ENCODE measurements around the gene PRPF18. TPM values are rescaled to one million over a fixed set of nuclear protein-coding genes. Genes with fewer than 3 reads are reported as not detected.

The PRPF18 gene
- total and polyA plus RNA-seq, 2 donors (not counting 1 experiment from before 2014, with no cell fraction given) = 12.2 to 28.9 TPM

DNA sequence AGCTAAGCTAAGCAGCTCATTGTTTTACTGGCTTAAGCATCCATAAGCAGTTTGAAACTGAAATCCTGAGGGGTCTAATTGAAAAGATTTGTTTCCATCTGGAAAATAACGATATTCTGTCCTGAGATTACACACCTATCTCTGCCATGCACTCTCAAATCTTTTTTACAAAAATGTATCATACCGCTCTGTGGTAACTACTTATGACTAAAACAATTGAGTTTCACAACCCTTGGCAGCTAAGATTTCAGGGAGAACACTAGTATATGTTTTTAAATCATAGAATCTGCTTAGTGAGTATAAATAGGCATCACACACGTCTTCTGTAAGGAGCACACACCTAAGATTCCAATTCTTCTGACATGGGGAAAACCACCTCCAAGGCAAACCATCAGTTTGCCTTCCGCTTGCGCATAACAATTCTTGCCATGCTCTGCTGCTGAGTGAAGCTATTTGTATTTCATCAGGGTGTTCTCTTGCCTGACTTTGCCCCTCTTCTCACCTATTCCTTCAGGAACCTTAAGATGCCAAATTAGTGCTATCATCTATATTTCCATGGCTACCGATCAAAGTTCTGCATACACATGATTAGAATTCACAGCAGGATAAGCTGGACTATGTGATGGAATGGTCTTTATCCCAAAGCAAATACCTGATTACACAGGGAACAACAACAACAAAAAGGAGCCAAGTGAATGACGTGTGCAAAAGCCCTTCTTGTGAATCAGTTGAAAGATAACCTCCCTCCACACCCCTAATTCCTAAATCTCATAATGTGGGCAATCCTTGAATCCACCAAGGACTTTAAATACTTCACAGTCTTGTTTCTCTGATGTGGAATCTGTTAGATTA, 40.9 kb downstream of the PRPF18 start:
- H4K20me1 ChIP-seq (ENCODE audit: control insufficient read depth, insufficient read depth, low read length, poor library complexity, severe bottlenecking) = no peaks in the 10 kb centered on the region
- H3K4me1 ChIP-seq (ENCODE audit: control insufficient read depth in 2 of 2, insufficient read depth in 2 of 2, low read length in 2 of 2) = no peaks in the 10 kb centered on the region
- TF ChIP-seq EZH2 (IDR thresholded peaks at IDR 0.05; ENCODE audit: borderline replicate concordance, insufficient read depth, low read depth, low read length, poor library complexity, severe bottlenecking) = no peak
- TF ChIP-seq, protein P1, sequence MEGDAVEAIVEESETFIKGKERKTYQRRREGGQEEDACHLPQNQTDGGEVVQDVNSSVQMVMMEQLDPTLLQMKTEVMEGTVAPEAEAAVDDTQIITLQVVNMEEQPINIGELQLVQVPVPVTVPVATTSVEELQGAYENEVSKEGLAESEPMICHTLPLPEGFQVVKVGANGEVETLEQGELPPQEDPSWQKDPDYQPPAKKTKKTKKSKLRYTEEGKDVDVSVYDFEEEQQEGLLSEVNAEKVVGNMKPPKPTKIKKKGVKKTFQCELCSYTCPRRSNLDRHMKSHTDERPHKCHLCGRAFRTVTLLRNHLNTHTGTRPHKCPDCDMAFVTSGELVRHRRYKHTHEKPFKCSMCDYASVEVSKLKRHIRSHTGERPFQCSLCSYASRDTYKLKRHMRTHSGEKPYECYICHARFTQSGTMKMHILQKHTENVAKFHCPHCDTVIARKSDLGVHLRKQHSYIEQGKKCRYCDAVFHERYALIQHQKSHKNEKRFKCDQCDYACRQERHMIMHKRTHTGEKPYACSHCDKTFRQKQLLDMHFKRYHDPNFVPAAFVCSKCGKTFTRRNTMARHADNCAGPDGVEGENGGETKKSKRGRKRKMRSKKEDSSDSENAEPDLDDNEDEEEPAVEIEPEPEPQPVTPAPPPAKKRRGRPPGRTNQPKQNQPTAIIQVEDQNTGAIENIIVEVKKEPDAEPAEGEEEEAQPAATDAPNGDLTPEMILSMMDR (IDR thresholded peaks at IDR 0.05) = no peak
- no peak overlapping the region for H3K4me3 Mint-ChIP-seq
- 100% methylated on average over 1 of the region's 7 CpGs for WGBS (ENCODE audit: insufficient coverage)
- H3K4me1 Mint-ChIP-seq = peaks cover 4% of the 10 kb centered on the region
- no peak overlapping the region for H2AFZ ChIP-seq (ENCODE audit: insufficient read depth, low read depth, low read length, poor library complexity, severe bottlenecking)
- no peaks in the 10 kb centered on the region for H3K9me3 Mint-ChIP-seq (ENCODE audit: insufficient read depth)
- H3K4me3 ChIP-seq (ENCODE audit: control extremely low read depth in 1 of 5, extremely low read depth in 1 of 5, insufficient read depth in 1 of 5, low read depth in 2 of 5, low read length in 4 of 5) = no peak overlapping the region
- POLR2A ChIA-PET = no interaction called here
- H3K27ac Mint-ChIP-seq = no peak overlapping the region
- H3K9me3 ChIP-seq (ENCODE audit: control extremely low read depth in 1 of 3, control insufficient read depth in 2 of 3, insufficient read depth in 1 of 3, low read length in 2 of 3) = no peaks in the 10 kb centered on the region
- no peaks in the 10 kb centered on the region for H3K79me2 ChIP-seq (ENCODE audit: control insufficient read depth, insufficient read depth, low read length)
- ATAC-seq (ENCODE audit: low read depth) (no peak), DNase-seq (no peak)
- no peak overlapping the region for H3K9ac ChIP-seq (ENCODE audit: low read length)
- no peaks in the 10 kb centered on the region for H3K27me3 Mint-ChIP-seq
- no peak overlapping the region for H3K4me2 ChIP-seq (replicated peaks; ENCODE audit: low read depth, low read length, poor library complexity, severe bottlenecking)
- H3K27me3 ChIP-seq (replicated peaks in 1 of 4; ENCODE audit: control extremely low read depth in 1 of 4, control insufficient read depth in 3 of 4, insufficient read depth in 4 of 4, low read length in 3 of 4) = no peaks in the 10 kb centered on the region
- intact Hi-C loops (cut with micrococcal nuclease) = no loop called here
- CTCF ChIA-PET = no interaction called here
- peaks cover 18% of the 10 kb centered on the region in 2 experiments for H3K36me3 ChIP-seq (replicated peaks in 1 of 2; ENCODE audit: control extremely low read depth in 1 of 2, control insufficient read depth in 1 of 2, extremely low read depth in 1 of 2, insufficient read depth in 2 of 2, low read length in 1 of 2)
- H3K27ac ChIP-seq (ENCODE audit: low read length in 2 of 2) = no peak overlapping the region

DNA sequence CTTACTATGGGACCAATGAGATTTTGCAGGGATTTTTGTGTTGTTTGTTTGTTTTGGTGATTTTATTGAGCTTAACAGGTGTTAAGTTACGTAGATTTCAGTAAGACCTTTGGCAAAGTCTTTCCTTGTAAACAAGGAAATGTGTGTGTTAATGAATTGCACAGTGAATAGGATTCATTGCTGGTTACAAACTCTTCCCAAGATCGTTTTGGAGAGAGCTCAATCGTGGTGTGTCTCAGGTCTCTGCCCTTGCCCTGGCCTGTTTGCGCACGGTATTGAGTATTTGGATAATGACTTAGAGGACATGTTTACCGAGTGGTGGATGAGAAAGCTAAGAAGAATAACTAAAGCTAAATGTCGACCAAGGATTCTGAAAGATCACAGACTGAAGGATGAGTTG, 41.9 kb downstream of the PRPF18 start:
- H2AFZ ChIP-seq (ENCODE audit: insufficient read depth, low read depth, low read length, poor library complexity, severe bottlenecking) = no peak overlapping the region
- no peak for ATAC-seq (ENCODE audit: low read depth)
- CTCF ChIA-PET = no interaction called here
- H3K4me2 ChIP-seq (replicated peaks; ENCODE audit: low read depth, low read length, poor library complexity, severe bottlenecking) = no peak overlapping the region
- H3K9ac ChIP-seq (ENCODE audit: low read length) = no peak overlapping the region
- H3K79me2 ChIP-seq (ENCODE audit: control insufficient read depth, insufficient read depth, low read length) = no peaks in the 10 kb centered on the region
- POLR2A ChIA-PET = no interaction called here
- no peaks in the 10 kb centered on the region for H3K4me1 ChIP-seq (ENCODE audit: control insufficient read depth in 2 of 2, insufficient read depth in 2 of 2, low read length in 2 of 2)
- no peaks in the 10 kb centered on the region for H4K20me1 ChIP-seq (ENCODE audit: control insufficient read depth, insufficient read depth, low read length, poor library complexity, severe bottlenecking)
- no peak for DNase-seq
- Mint-ChIP-seq H3K4me3 (no peak overlapping the region), H3K27me3 (no peaks in the 10 kb centered on the region), H3K9me3 (ENCODE audit: insufficient read depth) (no peaks in the 10 kb centered on the region), H3K4me1 (peaks cover 8% of the 10 kb centered on the region), H3K27ac (no peak overlapping the region)
- intact Hi-C loops (cut with micrococcal nuclease) = no loop called here
- H3K27me3 ChIP-seq (replicated peaks in 1 of 4; ENCODE audit: control extremely low read depth in 1 of 4, control insufficient read depth in 3 of 4, insufficient read depth in 4 of 4, low read length in 3 of 4) = no peaks in the 10 kb centered on the region
- H3K36me3 ChIP-seq (replicated peaks in 1 of 2; ENCODE audit: control extremely low read depth in 1 of 2, control insufficient read depth in 1 of 2, extremely low read depth in 1 of 2, insufficient read depth in 2 of 2, low read length in 1 of 2) = peaks cover 18% of the 10 kb centered on the region in 2 experiments
- no peak overlapping the region for H3K27ac ChIP-seq (ENCODE audit: low read length in 2 of 2)
- 95% methylated on average over 4 of the region's 7 CpGs for WGBS (ENCODE audit: insufficient coverage)
- no peaks in the 10 kb centered on the region for H3K9me3 ChIP-seq (ENCODE audit: control extremely low read depth in 1 of 3, control insufficient read depth in 2 of 3, insufficient read depth in 1 of 3, low read length in 2 of 3)
- no peak overlapping the region for H3K4me3 ChIP-seq (ENCODE audit: control extremely low read depth in 1 of 5, extremely low read depth in 1 of 5, insufficient read depth in 1 of 5, low read depth in 2 of 5, low read length in 4 of 5)
- no peak for TF ChIP-seq EZH2 (IDR thresholded peaks at IDR 0.05; ENCODE audit: borderline replicate concordance, insufficient read depth, low read depth, low read length, poor library complexity, severe bottlenecking)
- TF ChIP-seq, protein P1 (IDR thresholded peaks at IDR 0.05) = no peak
